Measurements from ENCODE around the gene PDZD11.
"Not testable (repeated sequence)": the region's sequence is repeated elsewhere in the genome, so short reads cannot be mapped to it uniquely, and the experiment has no call there.

The PDZD11 gene

GRCh38 chrX:70280573-70280972 is 9.2 kb downstream of the PDZD11 start:
- no peak overlapping the region for H3K4me3 ChIP-seq (ENCODE audit: severe bottlenecking)
- no peaks in the 10 kb centered on the region for H3K27me3 ChIP-seq (ENCODE audit: insufficient read depth, poor library complexity, severe bottlenecking)
- DNase-seq (ENCODE audit: low spot score) (no peak), ATAC-seq (ENCODE audit: low read depth) (no peak)
- no peaks in the 10 kb centered on the region for H3K4me1 ChIP-seq (ENCODE audit: insufficient read depth, poor library complexity, severe bottlenecking)
- H3K27ac ChIP-seq (ENCODE audit: poor library complexity, severe bottlenecking) = no peak overlapping the region
- H3K9me3 ChIP-seq (ENCODE audit: severe bottlenecking) = no peaks in the 10 kb centered on the region
- TF ChIP-seq CTCF (IDR thresholded peaks at IDR 0.05; ENCODE audit: poor library complexity, severe bottlenecking) = no peak
- H3K36me3 ChIP-seq (ENCODE audit: low read depth) = no peaks in the 10 kb centered on the region

- no peak for TF ChIP-seq CTCF (IDR thresholded peaks at IDR 0.05; ENCODE audit: poor library complexity, severe bottlenecking)
- H3K4me3 ChIP-seq (ENCODE audit: severe bottlenecking) = no peak overlapping the region
- no peak overlapping the region for H3K27ac ChIP-seq (ENCODE audit: poor library complexity, severe bottlenecking)
- no peaks in the 10 kb centered on the region for H3K36me3 ChIP-seq (ENCODE audit: low read depth)
- no peaks in the 10 kb centered on the region for H3K27me3 ChIP-seq (ENCODE audit: insufficient read depth, poor library complexity, severe bottlenecking)
- DNase-seq (ENCODE audit: low spot score) (no peak), ATAC-seq (ENCODE audit: low read depth) (no peak)
- H3K4me1 ChIP-seq (ENCODE audit: insufficient read depth, poor library complexity, severe bottlenecking) = no peaks in the 10 kb centered on the region
- H3K9me3 ChIP-seq (ENCODE audit: severe bottlenecking) = no peaks in the 10 kb centered on the region
Observed at GRCh38 chrX:70279081-70279480, 10.6 kb downstream of the PDZD11 start.

GRCh38 chrX:70274029-70274428 is 15.7 kb downstream of the PDZD11 start:
- not testable (repeated sequence) for ATAC-seq (ENCODE audit: low read depth); H3K4me3 ChIP-seq (ENCODE audit: severe bottlenecking); H3K9me3 ChIP-seq (ENCODE audit: severe bottlenecking); H3K27me3 ChIP-seq (ENCODE audit: insufficient read depth, poor library complexity, severe bottlenecking); DNase-seq (ENCODE audit: low spot score); H3K27ac ChIP-seq (ENCODE audit: poor library complexity, severe bottlenecking); H3K36me3 ChIP-seq (ENCODE audit: low read depth); H3K4me1 ChIP-seq (ENCODE audit: insufficient read depth, poor library complexity, severe bottlenecking)

GRCh38 chrX:70268034-70268433 is 21.7 kb downstream of the PDZD11 start, which contains the start of gene ARR3:
TSS of gene ARR3 (plus strand) at chrX:70268334. CDS start at chrX:70269386, 1,052 bp downstream.
- no peaks in the 10 kb centered on the region for H3K9me3 ChIP-seq (ENCODE audit: severe bottlenecking)
- no peak within 1 kb of the TSS for H3K4me3 ChIP-seq (ENCODE audit: severe bottlenecking)
- ATAC-seq (ENCODE audit: low read depth) (no peak), DNase-seq (ENCODE audit: low spot score) (no peak)
- TF ChIP-seq CTCF (IDR thresholded peaks at IDR 0.05; ENCODE audit: poor library complexity, severe bottlenecking) = no peak
- H3K27ac ChIP-seq (ENCODE audit: poor library complexity, severe bottlenecking) = no peak within 1 kb of the TSS
- H3K27me3 ChIP-seq (ENCODE audit: insufficient read depth, poor library complexity, severe bottlenecking) = no peaks in the 10 kb centered on the region
- no peaks in the 10 kb centered on the region for H3K4me1 ChIP-seq (ENCODE audit: insufficient read depth, poor library complexity, severe bottlenecking)
- no peaks in the 10 kb centered on the region for H3K36me3 ChIP-seq (ENCODE audit: low read depth)

GRCh38 chrX:70264784-70265183 is 24.9 kb downstream of the PDZD11 start:
- Histone ChIP-seq H3K4me3 (ENCODE audit: severe bottlenecking) (no peak overlapping the region), H3K27me3 (ENCODE audit: insufficient read depth, poor library complexity, severe bottlenecking) (no peaks in the 10 kb centered on the region), H3K9me3 (ENCODE audit: severe bottlenecking) (no peaks in the 10 kb centered on the region), H3K36me3 (ENCODE audit: low read depth) (no peaks in the 10 kb centered on the region), H3K4me1 (ENCODE audit: insufficient read depth, poor library complexity, severe bottlenecking) (no peaks in the 10 kb centered on the region), H3K27ac (ENCODE audit: poor library complexity, severe bottlenecking) (no peak overlapping the region)
- no peak for ATAC-seq (ENCODE audit: low read depth)
- TF ChIP-seq CTCF (IDR thresholded peaks at IDR 0.05; ENCODE audit: poor library complexity, severe bottlenecking) = no peak
- DNase-seq (ENCODE audit: low spot score) = no peak

All from RWPE2 (cell line).